Ramos (cell line): ENCODE measurements around the gene KICS2.

Source experiments
- in situ Hi-C: fragments of 300-500 bp; cut with MboI; formaldehyde crosslinking; loops from one replicate; pipeline ENCODE4 v1.14.3; 2022; ENCODE audit warnings: low sequenced_read_pairs; ENCODE audit not compliant: unreplicated experiment

The KICS2 gene

DNA sequence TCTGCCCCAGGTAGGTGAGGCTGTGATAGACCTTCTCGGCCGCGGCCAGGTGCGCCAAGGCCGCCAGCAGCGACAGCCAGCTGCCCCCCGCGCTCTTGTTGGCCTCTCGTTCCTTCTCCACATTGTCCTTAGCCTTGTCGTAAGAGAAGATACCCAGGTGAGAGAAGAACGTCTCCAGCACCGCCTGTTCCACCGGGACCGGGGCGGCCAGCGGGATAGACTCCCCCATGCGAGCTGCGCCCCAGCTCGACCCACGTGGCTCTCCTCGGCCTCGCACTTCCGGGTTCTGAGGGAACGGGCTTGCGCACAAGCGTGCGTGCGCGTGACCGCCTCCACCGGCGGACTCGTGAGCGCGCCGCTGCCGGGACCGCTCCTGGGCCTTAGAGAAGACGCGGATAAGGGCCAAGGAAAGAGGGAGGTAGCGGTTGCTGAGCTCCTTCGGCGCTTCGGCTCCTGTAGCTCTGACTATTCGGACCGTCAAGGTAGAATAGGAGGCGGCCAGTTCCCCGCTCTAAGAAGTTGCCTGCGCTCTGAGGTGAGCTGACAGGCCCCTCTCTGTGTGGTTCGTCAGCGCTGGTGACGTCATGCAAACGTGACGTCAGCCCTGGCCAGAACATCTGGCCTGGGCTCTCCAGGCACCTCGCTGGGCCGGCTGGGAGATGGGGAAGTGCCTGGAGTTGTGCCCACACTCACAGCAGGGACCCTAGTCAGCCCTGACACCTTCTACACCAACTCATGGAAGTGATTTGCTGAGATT lies at the start of gene KICS2:
KICS2 (minus strand) TSS at position 288 of the 757 bp plus-strand sequence; CDS start at position 229, 59 bp downstream.
- in situ Hi-C loops: no loop called here

GRCh38 chr12:64270411-64270810 lies 48.3 kb upstream of the KICS2 start:
- in situ Hi-C loops: loop anchor here (25.0 kb wide), 1 partner anchor 858 kb away; no protein-coding TSS in a partner anchor

DNA sequence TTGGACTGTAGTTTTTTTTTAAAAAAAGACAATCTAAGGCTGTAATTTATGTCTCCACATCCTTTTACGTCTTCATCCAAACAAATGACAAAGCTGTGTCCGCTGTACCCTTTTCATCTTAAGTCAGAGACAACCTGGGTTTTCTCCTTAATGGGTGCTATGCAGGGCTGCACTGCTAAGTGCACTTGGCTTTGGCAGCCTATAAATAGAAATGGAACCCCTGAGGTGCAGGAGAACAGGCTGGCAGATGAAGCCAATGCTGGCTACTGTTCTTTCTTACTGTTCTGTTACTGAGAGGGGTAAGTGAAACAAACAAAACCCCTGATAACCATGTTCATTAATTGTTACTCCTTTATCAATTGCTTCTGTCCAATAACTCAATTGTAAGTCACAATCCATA lies 47.1 kb upstream of the KICS2 start:
- in situ Hi-C loops: loop anchor here (25.0 kb wide), 1 partner anchor 857 kb away; no protein-coding TSS in a partner anchor

- in situ Hi-C loops: loop anchor here (25.0 kb wide), 1 partner anchor 856 kb away; no protein-coding TSS in a partner anchor
Measured at GRCh38 chr12:64268409-64268808, 46.3 kb upstream of the KICS2 start.

GRCh38 chr12:64265839-64266238 lies 43.7 kb upstream of the KICS2 start:
- in situ Hi-C loops: loop anchor here (25.0 kb wide), 1 partner anchor 854 kb away; no protein-coding TSS in a partner anchor

DNA sequence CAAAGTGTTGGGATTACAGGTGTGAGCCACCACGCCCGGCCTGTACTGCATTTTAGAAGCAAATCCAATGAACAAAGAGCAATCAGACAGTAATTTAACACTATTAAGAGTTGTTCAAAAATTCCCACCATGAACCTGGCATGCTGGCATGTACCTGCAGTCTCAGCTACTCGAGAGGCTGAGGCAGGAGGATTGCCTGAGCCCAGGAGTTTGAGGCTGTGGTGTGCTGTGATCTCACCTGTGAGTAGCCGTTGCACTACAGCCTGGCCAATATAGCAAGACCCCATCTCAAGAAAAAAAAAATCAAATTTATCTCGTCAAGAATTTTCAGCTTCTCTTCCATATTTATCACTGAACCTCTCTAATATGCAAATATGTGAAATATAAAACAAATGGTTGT lies 39.7 kb upstream of the KICS2 start:
- in situ Hi-C loops: loop anchor here (25.0 kb wide), 1 partner anchor 850 kb away; no protein-coding TSS in a partner anchor

- in situ Hi-C loops: loop anchor here (10.0 to 25.0 kb wide), 3 partner anchors 414 to 846 kb away; partner anchors contain the start of gene SRGAP1
Measured at GRCh38 chr12:64258576-64258975, 36.5 kb upstream of the KICS2 start.

- in situ Hi-C loops: loop anchor here (10.0 to 25.0 kb wide), 3 partner anchors 411 to 844 kb away; partner anchors contain the start of gene SRGAP1
Measured at GRCh38 chr12:64256166-64256800, 34.2 kb upstream of the KICS2 start.

- in situ Hi-C loops: loop anchor here (10.0 to 25.0 kb wide), 3 partner anchors 410 to 843 kb away; partner anchors contain the start of gene SRGAP1
Measured at GRCh38 chr12:64255249-64255648, 33.2 kb upstream of the KICS2 start.

DNA sequence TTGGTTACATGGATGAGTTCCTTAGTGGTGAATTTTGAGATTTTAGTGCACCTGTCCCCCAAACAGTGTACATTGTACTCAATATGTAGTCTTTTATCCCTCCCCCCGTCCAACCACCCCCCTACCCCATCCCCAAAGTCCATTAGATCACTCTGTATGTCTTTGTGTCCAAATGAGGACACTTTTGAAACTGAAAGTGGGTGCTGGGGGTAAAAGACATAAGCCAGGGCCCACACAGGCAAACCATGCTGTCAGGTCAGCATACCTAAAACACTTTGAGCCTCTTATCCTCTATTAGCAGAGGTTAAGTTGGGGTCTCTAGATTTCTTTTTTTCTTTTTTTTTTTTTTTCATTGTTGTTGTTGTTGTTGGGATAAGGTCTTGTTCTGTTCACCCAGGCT lies 31.3 kb upstream of the KICS2 start:
- in situ Hi-C loops: loop anchor here (10.0 to 25.0 kb wide), 3 partner anchors 409 to 841 kb away; partner anchors contain the start of gene SRGAP1

- in situ Hi-C loops: loop anchor here (10.0 to 25.0 kb wide), 3 partner anchors 408 to 840 kb away; partner anchors contain the start of gene SRGAP1
Measured at GRCh38 chr12:64252681-64253080, 30.6 kb upstream of the KICS2 start.

DNA sequence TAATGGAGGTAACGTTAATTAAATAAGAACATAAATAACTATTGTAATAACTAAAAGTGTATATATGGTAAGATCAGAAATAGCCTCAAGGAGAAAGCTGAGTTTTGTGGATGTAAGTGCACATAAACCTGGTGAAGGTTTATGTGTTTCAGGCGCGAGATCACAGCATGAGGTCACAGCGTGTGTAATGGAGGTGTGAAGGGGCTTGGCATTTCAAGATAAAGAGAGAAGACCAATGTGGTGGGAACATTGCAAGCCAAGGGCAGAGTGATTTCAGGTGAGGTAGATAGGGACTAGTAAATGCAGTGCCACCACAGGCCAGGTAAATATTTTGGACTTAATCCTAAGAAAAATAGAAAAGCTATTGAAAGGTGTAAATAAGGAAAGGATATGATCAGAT lies 21.7 kb upstream of the KICS2 start:
- in situ Hi-C loops: no loop called here

GRCh38 chr12:64240781-64241180 lies 18.7 kb upstream of the KICS2 start:
- in situ Hi-C loops: no loop called here

- in situ Hi-C loops: no loop called here
Measured at GRCh38 chr12:64237382-64237781, 15.3 kb upstream of the KICS2 start.

DNA sequence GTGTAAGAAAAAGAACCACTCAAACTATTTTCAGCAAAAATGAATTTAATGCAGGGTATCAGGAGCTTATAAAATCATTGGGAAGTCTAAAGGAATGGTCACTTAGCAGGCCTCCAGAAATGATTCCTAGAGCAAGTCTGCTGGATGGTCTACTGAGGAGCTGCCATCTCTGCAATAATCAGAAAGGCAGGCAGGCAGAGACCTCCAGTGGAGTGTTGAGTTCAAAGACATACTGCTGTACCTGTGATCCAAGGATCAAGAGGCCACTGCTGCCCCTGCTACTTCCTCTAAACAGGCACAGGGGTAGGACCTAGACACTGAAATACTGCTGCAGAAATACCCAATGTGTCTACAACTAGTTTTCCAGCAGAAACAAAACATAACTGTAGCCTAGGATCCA lies 14.5 kb upstream of the KICS2 start:
- in situ Hi-C loops: no loop called here

DNA sequence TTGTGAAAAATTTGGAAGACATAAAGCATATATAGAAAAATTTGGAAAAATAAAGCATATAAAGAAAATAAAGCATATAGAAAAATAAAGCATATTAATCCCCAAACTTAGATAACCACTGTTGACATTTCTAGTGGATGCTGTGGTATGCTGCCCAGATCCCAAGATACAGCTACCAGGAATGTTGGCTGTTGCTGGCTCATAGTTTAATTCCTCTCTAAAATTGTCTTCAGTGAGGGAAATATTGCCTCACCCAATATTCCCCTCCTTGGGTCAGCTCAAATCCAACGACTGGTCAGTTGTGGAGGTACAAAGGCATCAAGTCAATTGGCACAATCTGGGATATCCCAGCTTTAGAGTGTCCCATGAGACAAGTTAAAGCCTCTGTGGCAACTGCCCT lies 10.1 kb upstream of the KICS2 start:
- in situ Hi-C loops: no loop called here

GRCh38 chr12:64229796-64230195 lies 7.7 kb upstream of the KICS2 start:
- in situ Hi-C loops: no loop called here

DNA sequence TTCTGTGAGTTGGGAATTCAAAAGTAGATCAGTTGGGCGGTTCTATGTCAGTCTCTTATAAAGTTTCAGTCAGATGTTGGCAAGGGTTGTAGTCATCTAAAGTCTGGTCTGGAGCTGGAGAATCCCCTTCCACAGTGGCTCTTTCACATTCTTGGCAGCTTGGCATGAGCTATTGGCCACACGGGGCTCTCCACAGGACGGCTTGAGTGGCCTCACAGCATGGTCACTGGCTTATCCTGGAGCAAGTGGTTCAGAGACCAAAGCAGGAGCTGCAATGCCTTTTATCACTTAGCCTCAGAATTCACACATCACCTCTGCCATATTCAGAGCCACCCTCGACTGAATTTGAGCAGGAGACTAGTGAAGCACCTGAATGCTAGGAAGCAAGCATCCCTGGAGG lies 7.1 kb upstream of the KICS2 start:
- in situ Hi-C loops: no loop called here

- in situ Hi-C loops: no loop called here
Measured at GRCh38 chr12:64225626-64226025, 3.5 kb upstream of the KICS2 start.

- in situ Hi-C loops: no loop called here
Measured at GRCh38 chr12:64221651-64222008, 466 bp downstream of the KICS2 start.

DNA sequence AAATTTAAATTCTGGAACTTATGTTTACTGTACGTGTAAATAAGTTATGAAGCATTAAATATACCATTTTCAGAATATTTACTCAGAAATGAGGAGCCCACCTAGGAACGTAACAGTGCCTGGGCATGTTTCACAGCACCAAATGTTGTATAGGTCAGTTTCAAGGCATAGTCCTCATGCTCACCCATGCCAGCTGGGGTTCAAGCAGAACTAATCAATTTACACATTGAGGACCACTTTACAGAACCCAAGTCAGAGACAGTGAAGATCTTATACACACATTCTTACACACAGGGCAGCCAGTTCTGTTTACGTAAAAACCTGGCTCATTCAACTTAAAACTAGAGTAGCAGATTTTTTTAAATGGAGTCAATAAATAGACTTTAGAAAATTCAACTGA lies 2.0 kb downstream of the KICS2 start:
- in situ Hi-C loops: no loop called here
